Keratinocyte (primary cell): ENCODE results near the gene ZNF786.

Experiments
- CTCF ChIP-seq, 3 experiments: IDR thresholded peaks in 1 of 3; conservative IDR thresholded peaks in 1 of 3; optimal IDR thresholded peaks in 1 of 3; 2 replicates in 2 of 3; 3 replicates in 1 of 3; pipeline versions ENCODE3 to v1.5.1; 2011; ENCODE audit warnings: low read length in 3 of 3, mild to moderate bottlenecking in 3 of 3, moderate library complexity in 2 of 3, control low read depth in 1 of 3, inconsistent platforms in 1 of 3; ENCODE audit not compliant: insufficient read depth in 2 of 3; ENCODE audit errors: extremely low read depth in 1 of 3
- EZH2 ChIP-seq: IDR thresholded peaks from one replicate; pipeline ENCODE4 v1.6.1; 2012; ENCODE audit warnings: inconsistent platforms, mild to moderate bottlenecking, low read length, moderate library complexity

GRCh38 chr7:149048805-149049204 is 41.7 kb downstream of the ZNF786 start:
- TF ChIP-seq CTCF (optimal IDR thresholded peaks at IDR 0.05 in 1 of 3, IDR thresholded peaks at IDR 0.05 in 1 of 3, conservative IDR thresholded peaks at IDR 0.05 in 1 of 3; ENCODE audit: extremely low read depth in 1 of 3, insufficient read depth in 2 of 3, low read length in 3 of 3) (no peak), EZH2 (no peak)
